GM12878 (cell line): ENCODE measurements around the gene BPIFB4. TPM values are rescaled to one million over a fixed set of nuclear protein-coding genes. Genes with fewer than 3 reads are reported as not detected.

ENCODE experiments used
- ATAC-seq: fragments of 200-7000 bp; cut with Tn5 transposase; 3 replicates; pipeline ENCODE4 v1.9.1; 2020; ENCODE audit warnings: mild to moderate bottlenecking, moderate library complexity
- BruUV-seq: library from RNA; stranded (reverse); fragments of 400-500 nt; replicated peaks from 2 replicates; lab custom pipeline; 2021; lab: Mats Ljungman, UMichigan
- CTCF ChIA-PET: fragments of 300-600 bp; sonication (Branson Sonifier 250); formaldehyde crosslinking; extraction: SDS; loops from one replicate; lab custom pipeline; 2021; ENCODE audit warnings: inconsistent platforms; lab: Yijun Ruan, JAX
- POLR2A ChIA-PET: fragments of 350-600 bp; formaldehyde crosslinking; extraction: SDS; loops from one replicate; lab custom pipeline; 2021; ENCODE audit warnings: inconsistent platforms; lab: Charles Lee
- RAD21 ChIA-PET: fragments of 300-600 bp; sonication (Branson Sonifier 250); formaldehyde crosslinking; loops from one replicate; lab custom pipeline; 2023; ENCODE audit warnings: antibody characterized with exemption; ENCODE audit not compliant: unreplicated experiment; lab: Charles Lee
- SMC1A ChIA-PET: fragments of 300-600 bp; sonication (Branson Sonifier 250); formaldehyde crosslinking; loops from one replicate; lab custom pipeline; 2023; ENCODE audit not compliant: unreplicated experiment, uncharacterized antibody; lab: Charles Lee
- DNase-seq: peaks from one replicate; pipeline ENCODE4 v3.0.0-alpha.2; 2011; ENCODE audit warnings: low read depth, low spot score
- FAIRE-seq: peaks from 3 replicates; lab custom pipeline; 2011; peaks lifted over from hg19 to GRCh38; lab: Jason Lieb, UNC
- H2AFZ ChIP-seq: 2 replicates; pipeline ENCODE4 v1.6.0; 2011; ENCODE audit warnings: low read depth, low read length, control low read depth; ENCODE audit not compliant: control insufficient read depth
- H3K27ac ChIP-seq: 2 replicates; pipeline ENCODE4 v1.5.1; 2011; ENCODE audit warnings: control low read depth; ENCODE audit not compliant: control insufficient read depth, insufficient read depth
- H3K27me3 ChIP-seq, 2 experiments: replicated peaks in 1 of 2; 2 replicates each; pipeline versions ENCODE4 v1.6.0 to v1.6.1; 2011; ENCODE audit warnings: low read length in 1 of 2; ENCODE audit not compliant: control insufficient read depth in 2 of 2, insufficient read depth in 2 of 2
- H3K36me3 ChIP-seq, 2 experiments: 2 replicates each; pipeline ENCODE4 v1.5.1; 2011; ENCODE audit warnings: low read length in 1 of 2; ENCODE audit not compliant: control insufficient read depth in 2 of 2, insufficient read depth in 2 of 2
- H3K4me1 ChIP-seq: 2 replicates; pipeline ENCODE4 v1.6.1; 2011; ENCODE audit warnings: mild to moderate bottlenecking, low read length, moderate library complexity, mixed read lengths; ENCODE audit not compliant: control insufficient read depth, insufficient read depth
- H3K4me2 ChIP-seq: 2 replicates; pipeline ENCODE4 v1.6.0; 2011; ENCODE audit warnings: control low read depth; ENCODE audit not compliant: control insufficient read depth, insufficient read depth
- H3K4me3 ChIP-seq: fragments of 200-600 bp; sonication (generic); 2 replicates; pipeline ENCODE4 v1.5.1; 2016
- H3K79me2 ChIP-seq: 2 replicates; pipeline ENCODE4 v1.6.0; 2011; ENCODE audit warnings: low read length; ENCODE audit not compliant: control insufficient read depth, insufficient read depth
- H3K9ac ChIP-seq: 2 replicates; pipeline ENCODE4 v1.8.0; 2011; ENCODE audit warnings: low read length, control low read depth, mixed read lengths; ENCODE audit not compliant: control insufficient read depth, insufficient read depth
- H3K9me3 ChIP-seq: replicated peaks from 3 replicates; pipeline ENCODE4 v1.5.1; 2011; ENCODE audit warnings: mild to moderate bottlenecking, low read length; ENCODE audit not compliant: control insufficient read depth, insufficient read depth
- H4K20me1 ChIP-seq: 2 replicates; pipeline ENCODE4 v1.6.0; 2011; ENCODE audit not compliant: control insufficient read depth, insufficient read depth
- JUND ChIP-seq: IDR thresholded peaks from 2 replicates; pipeline ENCODE4 v1.6.1; 2012; ENCODE audit warnings: low read depth, mild to moderate bottlenecking, low read length, improper control_type of control experiment, moderate library complexity
- MYB ChIP-seq: fragments of 150-350 bp; IDR thresholded peaks from 2 replicates; pipeline ENCODE4 v1.6.1; 2014; ENCODE audit warnings: mild to moderate bottlenecking, low read depth, low read length, borderline replicate concordance
- MYC ChIP-seq: IDR thresholded peaks from 2 replicates; pipeline ENCODE4 v1.6.1; 2011; ENCODE audit warnings: mild to moderate bottlenecking, low read length, moderate library complexity, inconsistent platforms; ENCODE audit not compliant: insufficient read depth, insufficient replicate concordance, insufficient read length, severe bottlenecking
- NFYA ChIP-seq: IDR thresholded peaks from 2 replicates; pipeline ENCODE4 v1.6.1; 2011; ENCODE audit warnings: low read depth, mild to moderate bottlenecking, low read length, improper control_type of control experiment, borderline replicate concordance
- NR2C2 ChIP-seq: IDR thresholded peaks from 2 replicates; pipeline ENCODE4 v1.6.1; 2011; ENCODE audit warnings: borderline replicate concordance, low read depth; ENCODE audit not compliant: control insufficient read depth, insufficient read length
- RAD21 ChIP-seq: IDR thresholded peaks from 2 replicates; pipeline ENCODE4 v1.6.1; 2011; ENCODE audit warnings: mild to moderate bottlenecking, low read depth, low read length, moderate library complexity; ENCODE audit not compliant: insufficient read depth
- SMARCA5 ChIP-seq: fragments of 450-650 bp; IDR thresholded peaks from 2 replicates; pipeline ENCODE4 v1.6.1; 2017; ENCODE audit warnings: mild to moderate bottlenecking
- TCF12 ChIP-seq: IDR thresholded peaks from 2 replicates; pipeline ENCODE4 v1.6.1; 2011; ENCODE audit warnings: low read depth, mild to moderate bottlenecking, low read length
- ZBED1 ChIP-seq: IDR thresholded peaks from 2 replicates; pipeline ENCODE4 v1.6.1; 2016; ENCODE audit warnings: borderline replicate concordance
- ZNF217 ChIP-seq: fragments of 450-650 bp; IDR thresholded peaks from 2 replicates; pipeline ENCODE4 v1.6.1; 2017; ENCODE audit warnings: antibody characterized with exemption, mild to moderate bottlenecking
- WGBS: methylation state at CpG from one replicate; pipeline ENCODE4 v1.1.6; 2016; ENCODE audit warnings: low lambda C conversion rate; ENCODE audit not compliant: insufficient replicate concordance, insufficient coverage; ENCODE audit errors: missing lambda C conversion rate; 5-methylcytosine and 5-hydroxymethylcytosine counted together
- in situ Hi-C: fragments of 300-500 bp; cut with MboI; formaldehyde crosslinking; loops from 9 replicates; pipeline ENCODE4 v1.14.3; 2018; ENCODE audit warnings: mixed read lengths
- intact Hi-C: fragments of 100-400 bp; cut with micrococcal nuclease; formaldehyde crosslinking; loops from one replicate; pipeline ENCODE4 v1.14.2; 2022; ENCODE audit not compliant: unreplicated experiment
- polyA plus RNA-seq, 11 experiments: library from polyadenylated mRNA; depleted of rRNA in 4 of 11; unstranded in 6 of 11; stranded (reverse) in 5 of 11; fragments of >200 nt; fragmentation: Nextera tagmentation in 4 of 11; fragmentation: Illumina TruSeq in 1 of 11; extraction: Ambion mirVana in 4 of 11; extraction: Trizol in 1 of 11; gene quantifications; 1 replicate in 1 of 11; 2 replicates in 10 of 11; pipeline versions ENCODE4 v1.2.1 to v1.2.3, GENCODE V29; 2011 to 2016; ENCODE audit warnings: inconsistent platforms in 2 of 11, missing spikeins in 2 of 11, low read depth in 1 of 11
- total RNA-seq, 4 experiments: library from RNA; depleted of rRNA in 3 of 4; stranded (reverse); fragments of >200 nt in 3 of 4; fragmentation: Illumina TruSeq in 1 of 4; extraction: Trizol in 1 of 4; gene quantifications; 2 replicates each; pipeline versions ENCODE4 v1.2.1 to v1.2.3, GENCODE V29; 2013 to 2021
- TF ChIP-seq, protein P1 (sequence below): IDR thresholded peaks from 2 replicates; pipeline ENCODE4 v1.6.1; 2011; ENCODE audit warnings: low read depth, low read length, improper control_type of control experiment, borderline replicate concordance
- TF ChIP-seq, protein P2 (sequence below): fragments of 450-650 bp; IDR thresholded peaks from 2 replicates; pipeline ENCODE4 v1.6.1; 2017; ENCODE audit warnings: mild to moderate bottlenecking, low read depth, inconsistent platforms; ENCODE audit not compliant: poor library complexity, severe bottlenecking
- TF ChIP-seq, protein P3 (sequence below): fragments of 450-650 bp; IDR thresholded peaks from 2 replicates; pipeline ENCODE4 v1.6.1; 2016; ENCODE audit warnings: mild to moderate bottlenecking

The BPIFB4 gene
- total and polyA plus RNA-seq, 10 of the 15 experiments (the other 5 are each of a cell fraction or from before 2014, with no cell fraction given) = 0.12 TPM; not detected in 9

DNA sequence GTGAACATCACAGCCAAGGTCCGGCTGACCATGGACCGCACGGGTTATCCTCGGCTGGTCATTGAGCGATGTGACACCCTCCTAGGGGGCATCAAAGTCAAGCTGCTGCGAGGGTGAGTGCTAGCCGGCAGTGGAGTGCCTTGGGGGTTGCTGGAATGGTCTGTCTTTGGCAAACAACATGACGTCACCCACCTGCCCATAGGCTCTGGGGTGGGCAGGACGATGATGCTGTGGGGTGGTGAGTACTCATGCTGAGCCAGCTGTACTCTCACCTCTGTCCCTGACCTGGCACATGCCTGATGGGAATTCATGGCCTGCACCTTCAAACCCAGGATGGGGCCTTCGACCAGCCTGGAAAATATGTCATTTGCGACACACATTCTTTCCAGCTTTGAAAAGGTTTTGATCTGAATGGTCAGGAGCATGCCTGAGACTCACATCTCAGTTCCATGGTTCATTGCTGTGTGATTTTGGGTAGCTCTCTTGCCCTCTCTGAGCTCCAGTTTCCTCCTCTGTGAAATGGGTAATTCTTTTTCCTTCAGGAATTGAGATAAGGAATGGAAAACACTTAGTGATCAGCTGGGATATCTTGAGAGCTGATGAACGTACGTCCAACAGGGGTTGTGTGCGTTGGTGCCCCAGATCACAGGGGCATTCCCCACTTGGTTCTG is 6.7 kb downstream of the BPIFB4 start:
- intact Hi-C loops = no loop called here
- Histone ChIP-seq H3K27ac (no peak overlapping the region), H3K79me2 (no peaks in the 10 kb centered on the region), H3K27me3 (peaks cover 0 to 3% of the 10 kb centered on the region in 2 experiments; a peak in 2 of 4 replicates), H3K9ac (no peak overlapping the region), H3K4me2 (no peak overlapping the region), H2AFZ (no peak overlapping the region), H3K36me3 (no peaks in the 10 kb centered on the region), H3K9me3 (no peaks in the 10 kb centered on the region), H3K4me3 (no peak overlapping the region), H3K4me1 (no peaks in the 10 kb centered on the region), H4K20me1 (no peaks in the 10 kb centered on the region)
- in situ Hi-C loops = no loop called here
- no peak for ATAC-seq
- BruUV-seq = no TSS peak
- RAD21 ChIA-PET = no interaction called here
- no peak for DNase-seq
- 39% methylated on average over 14 of the region's 14 CpGs for WGBS
- FAIRE-seq = no peak
- SMC1A ChIA-PET = no interaction called here
- no peak for TF ChIP-seq NR2C2
- TF ChIP-seq, protein P1, sequence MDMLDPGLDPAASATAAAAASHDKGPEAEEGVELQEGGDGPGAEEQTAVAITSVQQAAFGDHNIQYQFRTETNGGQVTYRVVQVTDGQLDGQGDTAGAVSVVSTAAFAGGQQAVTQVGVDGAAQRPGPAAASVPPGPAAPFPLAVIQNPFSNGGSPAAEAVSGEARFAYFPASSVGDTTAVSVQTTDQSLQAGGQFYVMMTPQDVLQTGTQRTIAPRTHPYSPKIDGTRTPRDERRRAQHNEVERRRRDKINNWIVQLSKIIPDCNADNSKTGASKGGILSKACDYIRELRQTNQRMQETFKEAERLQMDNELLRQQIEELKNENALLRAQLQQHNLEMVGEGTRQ = no peak
- no peak for TF ChIP-seq RAD21
- TF ChIP-seq JUND = no peak
- TF ChIP-seq ZBED1 = no peak
- TF ChIP-seq MYC = no peak
- no peak for TF ChIP-seq TCF12
- TF ChIP-seq NFYA = no peak
- no peak for TF ChIP-seq MYB
- TF ChIP-seq, protein P2, sequence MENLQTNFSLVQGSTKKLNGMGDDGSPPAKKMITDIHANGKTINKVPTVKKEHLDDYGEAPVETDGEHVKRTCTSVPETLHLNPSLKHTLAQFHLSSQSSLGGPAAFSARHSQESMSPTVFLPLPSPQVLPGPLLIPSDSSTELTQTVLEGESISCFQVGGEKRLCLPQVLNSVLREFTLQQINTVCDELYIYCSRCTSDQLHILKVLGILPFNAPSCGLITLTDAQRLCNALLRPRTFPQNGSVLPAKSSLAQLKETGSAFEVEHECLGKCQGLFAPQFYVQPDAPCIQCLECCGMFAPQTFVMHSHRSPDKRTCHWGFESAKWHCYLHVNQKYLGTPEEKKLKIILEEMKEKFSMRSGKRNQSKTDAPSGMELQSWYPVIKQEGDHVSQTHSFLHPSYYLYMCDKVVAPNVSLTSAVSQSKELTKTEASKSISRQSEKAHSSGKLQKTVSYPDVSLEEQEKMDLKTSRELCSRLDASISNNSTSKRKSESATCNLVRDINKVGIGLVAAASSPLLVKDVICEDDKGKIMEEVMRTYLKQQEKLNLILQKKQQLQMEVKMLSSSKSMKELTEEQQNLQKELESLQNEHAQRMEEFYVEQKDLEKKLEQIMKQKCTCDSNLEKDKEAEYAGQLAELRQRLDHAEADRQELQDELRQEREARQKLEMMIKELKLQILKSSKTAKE = no peak
- TF ChIP-seq, protein P3, sequence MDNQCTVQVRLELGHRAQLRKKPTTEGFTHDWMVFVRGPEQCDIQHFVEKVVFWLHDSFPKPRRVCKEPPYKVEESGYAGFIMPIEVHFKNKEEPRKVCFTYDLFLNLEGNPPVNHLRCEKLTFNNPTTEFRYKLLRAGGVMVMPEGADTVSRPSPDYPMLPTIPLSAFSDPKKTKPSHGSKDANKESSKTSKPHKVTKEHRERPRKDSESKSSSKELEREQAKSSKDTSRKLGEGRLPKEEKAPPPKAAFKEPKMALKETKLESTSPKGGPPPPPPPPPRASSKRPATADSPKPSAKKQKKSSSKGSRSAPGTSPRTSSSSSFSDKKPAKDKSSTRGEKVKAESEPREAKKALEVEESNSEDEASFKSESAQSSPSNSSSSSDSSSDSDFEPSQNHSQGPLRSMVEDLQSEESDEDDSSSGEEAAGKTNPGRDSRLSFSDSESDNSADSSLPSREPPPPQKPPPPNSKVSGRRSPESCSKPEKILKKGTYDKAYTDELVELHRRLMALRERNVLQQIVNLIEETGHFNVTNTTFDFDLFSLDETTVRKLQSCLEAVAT = no peak
- no peak for TF ChIP-seq SMARCA5
- TF ChIP-seq ZNF217 = no peak
- TF ChIP-seq, all 136 proteins: peak for 0
- CTCF ChIA-PET = interaction anchor here (1.4 kb wide), 1 partner anchor 10 kb away, joined by 3 read pairs; no protein-coding TSS in a partner anchor
- POLR2A ChIA-PET = no interaction called here
